T-helper 2 cell treated with Interferon-gamma antibody and Interleukin-4, amounts not matched to agents 5 μg/mL and 100 μg/mL, for 36 hours (primary cell): ENCODE results near the gene CCL15.

Source experiments
- DNase-seq: peaks from one replicate; pipeline ENCODE4 v3.0.0; 2021; ENCODE audit warnings: low spot score
- H3K27ac Mint-ChIP-seq: one replicate; pipeline ENCODE4 v1.8.0; 2021; ENCODE audit warnings: mild to moderate bottlenecking, mixed read lengths
- H3K27me3 Mint-ChIP-seq: one replicate; pipeline ENCODE4 v1.8.0; 2021; ENCODE audit warnings: low read depth, mixed read lengths
- H3K36me3 Mint-ChIP-seq: one replicate; pipeline ENCODE4 v1.8.0; 2021; ENCODE audit warnings: low read depth, mixed read lengths
- H3K4me1 Mint-ChIP-seq: one replicate; pipeline ENCODE4 v1.8.0; 2021; ENCODE audit warnings: low read depth, mixed read lengths
- H3K4me3 Mint-ChIP-seq: one replicate; pipeline ENCODE4 v1.8.0; 2022; ENCODE audit warnings: mild to moderate bottlenecking, moderate library complexity, mixed read lengths
- H3K9me3 Mint-ChIP-seq: one replicate; pipeline ENCODE4 v1.8.0; 2021; ENCODE audit warnings: mixed read lengths

Gene CCL15

DNA sequence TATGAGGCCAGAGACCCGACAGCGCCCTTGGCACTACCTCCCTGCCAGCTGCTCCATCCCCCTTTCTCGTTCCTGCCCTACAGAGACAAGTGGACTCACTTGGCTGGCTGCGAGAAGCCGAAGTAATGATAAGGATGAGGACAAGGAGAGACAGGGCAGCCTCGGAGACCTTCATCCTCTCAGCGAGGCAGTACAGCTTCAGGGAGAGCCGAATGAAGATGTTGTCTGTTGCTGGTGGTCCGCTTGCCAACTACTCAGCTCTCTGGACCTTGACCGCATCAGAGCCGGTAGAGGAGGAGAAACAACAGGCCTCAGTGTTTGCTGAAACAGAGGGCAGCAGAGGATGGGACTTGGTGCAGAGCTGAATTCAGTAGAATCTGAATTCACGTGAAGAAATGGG, 20.1 kb downstream of the CCL15 start, which contains the start of gene CCL16:
Gene CCL16, minus strand, starts transcription at position 252 of the 400 bp plus-strand sequence. Its CDS starts 77 bp downstream, at position 175.
- Mint-ChIP-seq H3K27me3 (peaks cover 6% of the 10 kb centered on the region), H3K36me3 (no peaks in the 10 kb centered on the region), H3K9me3 (no peaks in the 10 kb centered on the region), H3K4me1 (no peaks in the 10 kb centered on the region), H3K4me3 (no peak within 1 kb of the TSS), H3K27ac (no peak within 1 kb of the TSS)
- no peak for DNase-seq

DNA sequence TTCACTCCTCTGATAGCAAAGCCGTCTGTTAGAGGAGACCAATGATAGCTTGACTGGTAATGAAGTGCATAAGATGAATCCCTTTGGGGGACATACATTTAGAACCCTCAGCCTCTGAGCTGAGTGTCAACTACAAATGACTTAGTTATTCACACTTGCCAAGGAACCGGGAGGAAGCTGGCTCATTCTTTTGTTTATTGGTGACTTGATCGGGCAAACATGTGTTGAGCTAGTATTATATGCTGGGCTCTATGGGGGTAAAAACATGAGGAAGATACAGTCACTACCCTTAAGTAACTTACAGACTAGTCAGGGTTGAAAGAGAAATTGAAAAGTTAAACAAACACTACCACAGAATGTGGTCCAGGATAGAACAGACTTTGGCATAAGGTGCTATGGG, 23.0 kb downstream of the CCL15 start:
- Mint-ChIP-seq H3K27me3 (peaks cover 6% of the 10 kb centered on the region), H3K36me3 (no peaks in the 10 kb centered on the region), H3K4me1 (no peaks in the 10 kb centered on the region), H3K4me3 (no peak overlapping the region), H3K27ac (no peak overlapping the region), H3K9me3 (no peaks in the 10 kb centered on the region)
- DNase-seq, result no peak

DNA sequence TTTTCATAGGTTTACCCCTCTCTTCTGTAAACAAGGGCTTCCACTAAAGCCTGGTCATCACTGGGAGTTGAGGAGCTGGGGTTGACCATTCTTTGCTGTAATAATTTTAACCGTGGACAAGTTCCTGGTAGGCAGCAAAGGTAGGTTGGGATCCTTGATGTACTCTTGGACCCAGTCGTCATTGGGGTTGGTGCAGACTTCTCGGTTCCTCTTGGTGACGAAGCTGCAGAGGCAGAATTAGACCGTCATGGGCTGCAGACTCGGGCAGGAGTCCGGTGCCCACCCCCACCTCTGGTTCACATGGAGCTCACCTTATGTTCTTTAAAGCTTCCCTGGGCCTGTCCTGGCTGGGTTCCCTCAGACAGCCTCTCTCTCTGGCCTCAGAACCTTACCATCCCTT, 23.8 kb downstream of the CCL15 start:
- no peaks in the 10 kb centered on the region for H3K4me1 Mint-ChIP-seq
- no peaks in the 10 kb centered on the region for H3K9me3 Mint-ChIP-seq
- no peaks in the 10 kb centered on the region for H3K36me3 Mint-ChIP-seq
- no peak overlapping the region for H3K27ac Mint-ChIP-seq
- no peak for DNase-seq
- peaks cover 6% of the 10 kb centered on the region for H3K27me3 Mint-ChIP-seq
- no peak overlapping the region for H3K4me3 Mint-ChIP-seq

DNA sequence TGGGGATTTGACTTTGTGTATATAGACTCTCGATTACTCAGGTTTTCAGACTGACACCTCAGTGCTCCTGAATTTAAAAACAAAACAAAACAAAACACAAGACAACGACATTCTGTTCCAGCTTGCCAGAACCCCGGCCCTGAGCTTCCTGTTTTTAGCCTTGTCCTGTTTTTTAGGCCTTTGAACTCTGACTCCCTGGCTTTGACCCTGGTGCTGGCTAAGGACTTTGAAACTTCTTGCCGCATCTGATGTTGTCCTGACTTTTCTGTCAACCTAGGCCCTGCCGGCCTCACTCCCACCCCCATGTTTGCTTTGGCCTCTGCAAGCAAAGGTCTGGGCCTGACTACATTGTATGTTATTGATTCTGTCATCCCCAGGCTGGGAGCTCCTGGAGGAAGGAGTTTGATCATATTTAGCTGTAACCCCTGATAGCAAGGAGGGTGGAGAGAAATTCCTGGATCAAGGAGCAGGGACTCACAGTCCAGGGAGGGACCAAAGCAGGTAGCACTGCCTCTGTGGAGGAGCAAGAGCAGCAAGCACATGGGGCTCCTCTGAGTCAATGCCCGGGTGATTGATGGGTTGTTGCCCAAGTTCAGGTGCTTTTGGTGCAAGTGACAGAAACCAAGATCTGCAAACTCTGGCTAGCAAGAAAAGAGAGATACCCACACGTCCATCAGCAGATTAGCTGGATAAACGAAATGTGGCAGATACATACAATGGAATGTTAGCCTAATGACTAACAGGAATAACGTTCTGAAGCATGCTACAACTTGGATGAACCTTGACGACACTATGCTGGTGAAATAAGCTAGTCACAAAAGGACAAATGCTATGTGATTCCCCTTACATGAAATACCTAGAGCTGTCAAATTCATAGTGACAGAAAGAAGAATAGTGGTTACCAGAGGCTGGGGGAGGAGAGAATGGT, 27.8 kb downstream of the CCL15 start:
- no peak overlapping the region for H3K4me3 Mint-ChIP-seq
- DNase-seq, result no peak

DNA sequence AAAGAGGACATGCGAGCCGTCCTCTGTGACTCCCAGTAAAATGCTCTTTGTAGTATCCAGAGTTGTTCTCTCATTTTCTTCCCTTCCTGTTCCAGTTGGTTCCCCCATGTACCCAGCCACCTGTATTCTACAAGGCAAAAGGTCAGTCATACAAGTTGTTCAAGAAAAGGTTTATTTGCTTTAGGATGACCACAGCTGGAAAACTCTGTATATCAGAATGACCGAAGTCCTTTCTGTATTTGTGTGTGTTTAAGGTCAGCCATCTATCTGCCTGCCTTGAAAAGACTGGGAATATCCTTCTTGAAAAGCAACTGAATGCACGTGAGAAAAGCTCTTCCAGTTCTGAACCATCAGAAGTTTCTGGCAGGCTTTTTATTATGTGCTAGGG, 28.4 kb downstream of the CCL15 start:
- Mint-ChIP-seq H3K27me3 (peaks cover 9% of the 10 kb centered on the region), H3K9me3 (no peaks in the 10 kb centered on the region), H3K36me3 (no peaks in the 10 kb centered on the region), H3K4me1 (no peaks in the 10 kb centered on the region), H3K4me3 (no peak overlapping the region), H3K27ac (no peak overlapping the region)
- DNase-seq, result no peak

More for the DNA sequence above, 27.8 kb downstream of the CCL15 start:
- H3K36me3 Mint-ChIP-seq, result no peaks in the 10 kb centered on the region
- peaks cover 9% of the 10 kb centered on the region for H3K27me3 Mint-ChIP-seq
- H3K9me3 Mint-ChIP-seq, result no peaks in the 10 kb centered on the region
- no peaks in the 10 kb centered on the region for H3K4me1 Mint-ChIP-seq
- no peak overlapping the region for H3K27ac Mint-ChIP-seq

DNA sequence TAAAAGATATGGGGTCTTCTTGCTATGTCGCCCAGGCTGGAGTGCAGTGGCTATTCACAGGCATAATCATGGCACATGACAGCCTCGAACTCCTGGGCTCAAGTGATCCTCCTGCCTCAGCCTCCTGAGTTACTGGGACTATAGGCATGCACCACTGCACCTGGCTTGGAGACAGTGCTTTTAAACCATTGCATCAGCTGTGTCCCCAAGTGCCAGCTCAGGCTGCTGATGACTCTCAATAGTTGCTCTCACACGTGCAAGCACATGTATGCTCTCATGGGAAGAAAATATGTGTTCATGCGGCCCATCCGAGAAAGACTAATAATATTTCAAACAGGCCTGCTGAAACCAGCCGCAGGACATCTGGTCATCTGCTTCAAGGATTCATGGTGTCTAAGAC, 28.8 kb downstream of the CCL15 start:
- no peak overlapping the region for H3K4me3 Mint-ChIP-seq
- no peaks in the 10 kb centered on the region for H3K36me3 Mint-ChIP-seq
- H3K27me3 Mint-ChIP-seq, result peaks cover 9% of the 10 kb centered on the region
- no peak overlapping the region for H3K27ac Mint-ChIP-seq
- DNase-seq, result no peak
- H3K9me3 Mint-ChIP-seq, result no peaks in the 10 kb centered on the region
- H3K4me1 Mint-ChIP-seq, result no peaks in the 10 kb centered on the region

DNA sequence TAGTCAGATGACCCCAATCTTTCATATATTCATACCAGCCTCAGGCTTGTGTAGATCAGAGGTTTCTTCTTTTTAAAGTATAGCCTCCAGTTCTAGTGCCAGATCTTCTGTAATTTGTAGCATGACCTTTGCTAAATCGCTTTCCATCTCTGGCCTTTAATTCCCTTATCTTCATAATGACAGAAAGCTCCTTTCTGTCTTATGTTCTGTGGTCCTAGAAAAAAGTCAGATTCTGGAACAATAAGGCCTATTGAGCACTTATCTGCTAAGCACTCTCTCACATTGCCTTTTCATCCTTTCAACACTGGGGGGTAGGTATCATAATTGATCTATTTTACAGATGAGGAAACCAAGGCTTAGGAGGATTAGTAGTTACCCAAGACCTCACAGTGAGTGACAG, 29.3 kb downstream of the CCL15 start:
- no peak overlapping the region for H3K4me3 Mint-ChIP-seq
- H3K4me1 Mint-ChIP-seq, result no peaks in the 10 kb centered on the region
- H3K9me3 Mint-ChIP-seq, result no peaks in the 10 kb centered on the region
- no peaks in the 10 kb centered on the region for H3K36me3 Mint-ChIP-seq
- H3K27ac Mint-ChIP-seq, result no peak overlapping the region
- H3K27me3 Mint-ChIP-seq, result peaks cover 9% of the 10 kb centered on the region
- DNase-seq, result no peak

DNA sequence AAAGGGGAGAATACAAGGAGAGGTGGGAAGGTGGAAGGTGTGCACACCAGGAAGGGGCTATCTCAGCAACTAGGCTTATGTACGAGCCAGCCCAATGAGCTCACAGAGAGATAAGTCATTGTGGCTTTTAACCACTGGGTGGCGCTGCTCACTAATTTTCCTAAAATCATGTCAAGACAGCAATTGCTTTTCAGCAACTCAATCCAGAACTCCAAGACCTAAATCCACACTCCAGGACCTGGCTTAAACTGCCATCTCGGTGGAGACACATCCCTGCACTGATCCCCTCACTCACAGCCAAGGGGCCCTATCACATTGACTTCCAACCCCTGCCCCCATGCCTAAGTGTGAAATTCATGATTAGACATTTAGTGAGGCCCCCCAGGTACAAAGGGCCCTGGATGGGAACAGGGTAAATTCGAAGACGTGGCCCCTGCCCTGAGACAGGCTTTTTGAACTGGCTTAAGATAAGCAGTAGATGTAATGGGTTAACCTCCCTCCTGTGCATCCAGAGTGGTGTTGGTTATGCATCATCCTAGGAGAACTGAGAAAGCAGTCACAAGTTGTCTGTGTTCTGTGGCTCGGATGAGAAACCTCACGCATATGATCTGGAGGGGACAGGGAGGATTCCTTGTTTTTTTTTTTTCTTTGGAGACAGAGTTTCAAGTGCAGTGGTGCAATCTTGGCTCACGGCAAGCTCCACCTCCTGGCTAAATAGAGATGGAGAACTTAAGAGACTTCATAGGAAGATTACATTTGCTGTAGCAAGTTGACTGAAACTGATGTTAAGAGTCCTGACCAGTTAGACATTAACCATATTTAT, 31.6 kb downstream of the CCL15 start:
- Mint-ChIP-seq H3K36me3 (no peaks in the 10 kb centered on the region), H3K4me3 (no peak overlapping the region), H3K4me1 (peaks cover 3% of the 10 kb centered on the region), H3K9me3 (no peaks in the 10 kb centered on the region), H3K27ac (no peak overlapping the region), H3K27me3 (peaks cover 12% of the 10 kb centered on the region)
- DNase-seq, result peak; percentile 45

DNA sequence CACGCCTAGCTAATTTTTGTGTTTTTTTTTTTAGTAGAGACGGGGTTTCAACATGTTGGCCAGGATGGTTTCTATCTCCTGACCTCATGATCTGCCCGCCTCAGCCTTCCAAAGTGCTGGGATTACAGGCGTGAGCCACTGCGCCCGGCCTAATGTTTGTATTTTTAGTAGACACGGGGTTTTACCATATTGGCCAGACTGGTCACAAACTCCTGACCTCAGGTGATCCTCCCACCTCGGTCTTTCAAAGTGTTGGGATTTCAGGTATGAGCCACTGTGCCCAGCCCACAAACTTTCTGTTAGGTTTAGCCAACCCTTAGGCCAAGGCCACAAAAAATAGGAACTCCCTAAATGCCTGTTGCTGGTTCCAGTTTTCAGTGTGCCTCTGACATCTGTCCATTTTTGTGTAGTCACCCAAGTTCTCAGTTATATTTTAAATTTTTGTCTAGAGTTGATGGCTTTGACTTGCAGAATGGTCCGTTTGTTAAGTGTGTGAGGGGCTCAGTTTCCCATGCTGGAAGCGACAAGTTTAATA, 32.8 kb downstream of the CCL15 start:
- peaks cover 3% of the 10 kb centered on the region for H3K4me1 Mint-ChIP-seq
- H3K36me3 Mint-ChIP-seq, result no peaks in the 10 kb centered on the region
- no peaks in the 10 kb centered on the region for H3K9me3 Mint-ChIP-seq
- H3K4me3 Mint-ChIP-seq, result no peak overlapping the region
- H3K27me3 Mint-ChIP-seq, result peaks cover 13% of the 10 kb centered on the region
- no peak overlapping the region for H3K27ac Mint-ChIP-seq
- DNase-seq, result no peak

DNA sequence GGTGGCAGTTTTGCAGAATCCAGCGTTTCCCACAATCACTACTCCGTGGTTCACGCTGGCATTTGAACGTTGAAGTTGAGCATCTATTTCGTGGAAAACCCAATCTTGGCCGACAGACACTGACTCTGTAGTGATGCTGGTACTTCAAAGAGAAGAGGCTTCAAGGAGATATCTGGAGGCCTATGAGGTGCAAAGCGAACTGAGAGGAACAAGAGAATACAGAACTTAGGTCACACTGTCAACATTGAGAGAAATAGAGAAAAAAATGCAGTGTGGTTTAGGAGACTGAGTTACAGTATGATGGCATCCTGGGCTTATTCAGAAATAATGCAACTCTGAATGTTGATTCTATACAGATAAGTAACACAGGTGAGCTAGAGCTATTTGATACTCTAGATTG, 36.1 kb downstream of the CCL15 start:
- Mint-ChIP-seq H3K9me3 (no peaks in the 10 kb centered on the region), H3K4me1 (peaks cover 3% of the 10 kb centered on the region), H3K36me3 (no peaks in the 10 kb centered on the region), H3K27me3 (peaks cover 16% of the 10 kb centered on the region), H3K27ac (no peak overlapping the region), H3K4me3 (no peak overlapping the region)
- DNase-seq, result no peak

DNA sequence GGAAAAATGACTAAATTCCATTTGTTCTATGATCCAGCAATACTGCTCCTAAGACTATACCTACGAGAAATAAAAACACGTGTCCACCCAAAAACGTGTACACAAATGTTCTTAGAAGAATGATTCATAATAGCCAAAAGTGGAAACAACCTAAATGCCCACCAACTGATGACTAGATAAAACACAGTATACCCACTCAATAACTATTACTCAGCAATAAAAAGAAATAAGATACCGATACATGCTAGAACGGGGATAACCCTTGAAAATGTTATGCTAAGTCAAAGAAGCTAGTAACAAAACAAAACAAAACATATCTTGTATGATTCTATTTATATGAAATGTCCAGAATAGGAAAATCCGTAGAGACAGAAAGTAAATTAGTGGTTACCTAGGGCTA, 37.7 kb downstream of the CCL15 start:
- H3K36me3 Mint-ChIP-seq, result no peaks in the 10 kb centered on the region
- no peak overlapping the region for H3K27ac Mint-ChIP-seq
- H3K4me3 Mint-ChIP-seq, result no peak overlapping the region
- H3K9me3 Mint-ChIP-seq, result no peaks in the 10 kb centered on the region
- DNase-seq, result no peak
- H3K27me3 Mint-ChIP-seq, result peaks cover 25% of the 10 kb centered on the region
- H3K4me1 Mint-ChIP-seq, result peaks cover 3% of the 10 kb centered on the region

DNA sequence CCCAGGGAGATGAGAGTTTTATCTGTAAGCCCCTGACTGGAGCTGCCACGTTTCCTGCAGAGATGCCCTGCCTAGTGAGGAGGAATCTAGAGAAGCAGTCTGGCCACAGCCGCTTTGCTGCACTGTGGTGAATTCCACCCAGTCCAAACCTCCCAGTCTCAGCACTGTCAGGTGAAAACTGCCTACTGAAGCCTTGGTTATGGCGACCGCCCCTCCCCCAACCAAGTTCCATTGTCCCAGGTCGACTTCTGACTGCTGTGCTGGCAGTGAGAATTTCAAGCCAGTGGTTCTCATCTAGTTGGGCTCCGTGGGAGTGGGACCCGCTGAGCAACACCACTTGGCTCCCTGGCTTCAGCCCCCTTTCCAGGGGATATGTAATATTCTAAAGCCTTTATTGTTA, 47.6 kb downstream of the CCL15 start:
- H3K4me1 Mint-ChIP-seq, result no peaks in the 10 kb centered on the region
- no peaks in the 10 kb centered on the region for H3K9me3 Mint-ChIP-seq
- peaks cover 32% of the 10 kb centered on the region for H3K27me3 Mint-ChIP-seq
- H3K36me3 Mint-ChIP-seq, result no peaks in the 10 kb centered on the region
- H3K27ac Mint-ChIP-seq, result no peak overlapping the region
- DNase-seq, result no peak
- no peak overlapping the region for H3K4me3 Mint-ChIP-seq

DNA sequence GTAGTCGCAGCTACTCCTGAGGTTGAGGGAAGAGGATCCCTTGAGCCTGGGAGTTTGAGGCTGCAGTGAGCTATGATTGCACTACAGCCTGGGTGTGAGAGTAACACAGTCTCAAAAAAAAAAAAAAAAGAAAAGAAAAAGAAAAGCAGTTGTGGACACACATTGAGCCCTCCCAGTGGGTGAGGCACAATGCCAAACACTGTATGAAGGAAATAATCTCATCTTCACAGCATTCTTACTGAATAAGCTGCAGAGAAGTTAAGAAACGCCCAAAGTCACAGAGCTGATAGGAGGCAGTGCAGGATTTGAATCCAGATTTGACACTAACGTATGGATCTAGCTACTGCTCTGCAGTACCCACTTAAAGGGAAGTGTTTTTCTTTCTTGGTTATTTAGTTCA, 52.0 kb downstream of the CCL15 start:
- Mint-ChIP-seq H3K27ac (no peak overlapping the region), H3K4me1 (no peaks in the 10 kb centered on the region), H3K36me3 (no peaks in the 10 kb centered on the region), H3K9me3 (no peaks in the 10 kb centered on the region), H3K27me3 (peaks cover 9% of the 10 kb centered on the region), H3K4me3 (no peak overlapping the region)
- DNase-seq, result no peak

DNA sequence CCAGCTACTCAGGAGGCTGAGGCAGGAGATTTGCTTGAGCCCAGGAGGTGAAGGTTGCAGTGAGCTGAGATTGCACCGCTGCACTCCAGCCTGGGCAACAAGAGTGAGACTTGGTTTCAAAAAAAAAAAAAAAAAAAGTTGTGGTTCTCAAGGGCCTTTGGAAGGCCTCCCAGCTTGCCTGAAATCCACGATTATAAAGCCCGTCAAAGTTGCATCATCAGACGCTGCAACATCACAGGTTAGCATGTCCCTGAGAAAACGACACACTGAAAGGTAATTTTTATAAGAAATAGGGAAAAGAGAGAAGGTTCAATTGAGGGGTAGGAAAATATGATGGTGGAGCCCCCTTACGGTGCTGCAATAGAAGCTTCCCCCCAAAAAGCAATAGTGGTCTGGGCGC, 53.3 kb downstream of the CCL15 start:
- H3K27ac Mint-ChIP-seq, result no peak overlapping the region
- H3K27me3 Mint-ChIP-seq, result peaks cover 9% of the 10 kb centered on the region
- H3K9me3 Mint-ChIP-seq, result no peaks in the 10 kb centered on the region
- H3K4me1 Mint-ChIP-seq, result no peaks in the 10 kb centered on the region
- H3K36me3 Mint-ChIP-seq, result no peaks in the 10 kb centered on the region
- H3K4me3 Mint-ChIP-seq, result no peak overlapping the region
- DNase-seq, result no peak
